SH-SY5Y (cell line): ENCODE measurements around the gene CTNNA3.

Experiments
- GATA2 ChIP-seq: IDR thresholded peaks from 2 replicates; pipeline ENCODE4 v1.6.1; 2011; ENCODE audit warnings: mild to moderate bottlenecking, low read depth, low read length
- GATA3 ChIP-seq: IDR thresholded peaks from 2 replicates; pipeline ENCODE4 v1.6.1; 2011; ENCODE audit warnings: low read depth, mild to moderate bottlenecking, low read length, moderate library complexity

- TF ChIP-seq GATA3 (no peak), GATA2 (no peak)
Measured at GRCh38 chr10:66085906-66086305, 1610.1 kb downstream of the CTNNA3 start.
